Ascending aorta (tissue), 2 donors: ENCODE results near the gene ZCCHC18. TPM values are rescaled to one million over a fixed set of nuclear protein-coding genes. Genes with fewer than 3 reads are reported as not detected.
A peak's percentile ranks its signal among the peaks of the same experiment; 100 is the strongest.

ENCODE experiments used
- DNase-seq, 2 donors: peaks; one replicate each; pipeline ENCODE4 v3.0.0-alpha.2; 2019; ENCODE audit warnings: low spot score in 2 of 2
- H3K27ac ChIP-seq, 2 donors: fragments of 200-600 bp; sonication (generic); one replicate each; pipeline ENCODE4 v1.5.1; 2016 to 2017; ENCODE audit warnings: mild to moderate bottlenecking in 1 of 2
- H3K27me3 ChIP-seq: fragments of 200-600 bp; sonication (generic); one replicate; pipeline ENCODE4 v1.5.1; 2017
- H3K36me3 ChIP-seq, 2 donors: fragments of 200-600 bp; sonication (generic); one replicate each; pipeline ENCODE4 v1.5.1; 2016
- H3K4me1 ChIP-seq, 2 donors: fragments of 200-600 bp; sonication (generic); one replicate each; pipeline ENCODE4 v1.5.1; 2016 to 2017; ENCODE audit warnings: mild to moderate bottlenecking in 1 of 2
- H3K4me3 ChIP-seq, 2 donors: fragments of 200-600 bp; sonication (generic); one replicate each; pipeline ENCODE4 v1.5.1; 2016 to 2017; ENCODE audit warnings: mild to moderate bottlenecking in 1 of 2
- H3K9me3 ChIP-seq, 2 donors: fragments of 200-600 bp; sonication (generic); one replicate each; pipeline ENCODE4 v1.5.1; 2016
- CTCF ChIP-seq, 3 experiments: fragments of 200-600 bp in 2 of 3; fragments of 450-650 bp in 1 of 3; sonication (generic) in 2 of 3; IDR thresholded peaks; one replicate each; pipeline ENCODE4 v1.5.1; 2016 to 2019; ENCODE audit warnings: antibody characterized with exemption in 3 of 3, mild to moderate bottlenecking in 1 of 3, moderate library complexity in 1 of 3
- intact Hi-C: fragments of 100-400 bp; cut with DNase I; formaldehyde crosslinking; loops from one replicate; pipeline ENCODE4 v1.15.1; 2023
- total RNA-seq: library from RNA; depleted of rRNA; stranded (reverse); fragments of >200 nt; gene quantifications from one replicate; pipeline ENCODE4 v1.1.0, GENCODE V29; 2016

Gene ZCCHC18
- total RNA-seq, 1 donor from 2014 or later, result 0.21 TPM

GRCh38 chrX:104085477-104085876 is 26.8 kb upstream of the ZCCHC18 start:
- Histone ChIP-seq H3K9me3 (no peaks in the 10 kb centered on the region), H3K27ac (peak overlapping the region in 1 of 2 donors; percentile 12), H3K4me1 (no peaks in the 10 kb centered on the region), H3K4me3 (no peak overlapping the region), H3K27me3 (no peaks in the 10 kb centered on the region), H3K36me3 (no peaks in the 10 kb centered on the region)
- no peak for TF ChIP-seq CTCF (IDR thresholded peaks at IDR 0.05)
- no peak for DNase-seq
- intact Hi-C loops, result no loop called here

- Histone ChIP-seq H3K4me1 (no peaks in the 10 kb centered on the region), H3K36me3 (no peaks in the 10 kb centered on the region), H3K4me3 (no peak overlapping the region), H3K9me3 (no peaks in the 10 kb centered on the region), H3K27ac (no peak overlapping the region), H3K27me3 (no peaks in the 10 kb centered on the region)
- TF ChIP-seq CTCF (IDR thresholded peaks at IDR 0.05), result no peak
- DNase-seq, result no peak
- intact Hi-C loops, result no loop called here
These were observed 26.4 kb upstream of the ZCCHC18 start for GRCh38 chrX:104085919-104086318.

- peak; percentile 39 to 64 (median 56) for TF ChIP-seq CTCF (IDR thresholded peaks at IDR 0.05)
- no peak overlapping the region for H3K4me3 ChIP-seq
- intact Hi-C loops, result loop anchor here (2.0 kb wide), 1 partner anchor 15 kb away; the partner anchor contains the start of gene ZCCHC18
- no peaks in the 10 kb centered on the region for H3K36me3 ChIP-seq
- H3K27ac ChIP-seq, result no peak overlapping the region
- no peak for DNase-seq
- no peaks in the 10 kb centered on the region for H3K27me3 ChIP-seq
- H3K9me3 ChIP-seq, result no peaks in the 10 kb centered on the region
- no peaks in the 10 kb centered on the region for H3K4me1 ChIP-seq
These were observed 14.0 kb upstream of the ZCCHC18 start for GRCh38 chrX:104098151-104098808.

GRCh38 chrX:104098919-104099318 is 13.4 kb upstream of the ZCCHC18 start:
- H3K27me3 ChIP-seq, result no peaks in the 10 kb centered on the region
- H3K27ac ChIP-seq, result no peak overlapping the region
- H3K4me3 ChIP-seq, result no peak overlapping the region
- intact Hi-C loops, result loop anchor here (2.0 kb wide), 1 partner anchor 14 kb away; the partner anchor contains the start of gene ZCCHC18
- no peaks in the 10 kb centered on the region for H3K4me1 ChIP-seq
- no peak for TF ChIP-seq CTCF (IDR thresholded peaks at IDR 0.05)
- DNase-seq, result no peak
- H3K36me3 ChIP-seq, result no peaks in the 10 kb centered on the region
- H3K9me3 ChIP-seq, result no peaks in the 10 kb centered on the region

GRCh38 chrX:104104676-104105075 is 7.6 kb upstream of the ZCCHC18 start:
- DNase-seq, result no peak
- TF ChIP-seq CTCF (IDR thresholded peaks at IDR 0.05), result no peak
- no peaks in the 10 kb centered on the region for H3K4me1 ChIP-seq
- H3K27ac ChIP-seq, result no peak overlapping the region
- intact Hi-C loops, result no loop called here
- no peak overlapping the region for H3K4me3 ChIP-seq
- H3K27me3 ChIP-seq, result no peaks in the 10 kb centered on the region
- H3K9me3 ChIP-seq, result no peaks in the 10 kb centered on the region
- H3K36me3 ChIP-seq, result no peaks in the 10 kb centered on the region
